GM12878 (cell line): ENCODE measurements around the gene LIMCH1. TPM values are rescaled to one million over a fixed set of nuclear protein-coding genes. Genes with fewer than 3 reads are reported as not detected.

ENCODE experiments used
- ATAC-seq: fragments of 200-7000 bp; cut with Tn5 transposase; 3 replicates; pipeline ENCODE4 v1.9.1; 2020; ENCODE audit warnings: mild to moderate bottlenecking, moderate library complexity
- BruUV-seq: library from RNA; stranded (reverse); fragments of 400-500 nt; replicated peaks from 2 replicates; lab custom pipeline; 2021; lab: Mats Ljungman, UMichigan
- CTCF ChIA-PET: fragments of 300-600 bp; sonication (Branson Sonifier 250); formaldehyde crosslinking; extraction: SDS; loops from one replicate; lab custom pipeline; 2021; ENCODE audit warnings: inconsistent platforms; lab: Yijun Ruan, JAX
- POLR2A ChIA-PET: fragments of 350-600 bp; formaldehyde crosslinking; extraction: SDS; loops from one replicate; lab custom pipeline; 2021; ENCODE audit warnings: inconsistent platforms; lab: Charles Lee
- RAD21 ChIA-PET: fragments of 300-600 bp; sonication (Branson Sonifier 250); formaldehyde crosslinking; loops from one replicate; lab custom pipeline; 2023; ENCODE audit warnings: antibody characterized with exemption; ENCODE audit not compliant: unreplicated experiment; lab: Charles Lee
- SMC1A ChIA-PET: fragments of 300-600 bp; sonication (Branson Sonifier 250); formaldehyde crosslinking; loops from one replicate; lab custom pipeline; 2023; ENCODE audit not compliant: unreplicated experiment, uncharacterized antibody; lab: Charles Lee
- DNase-seq: peaks from one replicate; pipeline ENCODE4 v3.0.0-alpha.2; 2011; ENCODE audit warnings: low read depth, low spot score
- FAIRE-seq: peaks from 3 replicates; lab custom pipeline; 2011; peaks lifted over from hg19 to GRCh38; lab: Jason Lieb, UNC
- H2AFZ ChIP-seq: 2 replicates; pipeline ENCODE4 v1.6.0; 2011; ENCODE audit warnings: low read depth, low read length, control low read depth; ENCODE audit not compliant: control insufficient read depth
- H3K27ac ChIP-seq: 2 replicates; pipeline ENCODE4 v1.5.1; 2011; ENCODE audit warnings: control low read depth; ENCODE audit not compliant: control insufficient read depth, insufficient read depth
- H3K27me3 ChIP-seq, 2 experiments: replicated peaks in 1 of 2; 2 replicates each; pipeline versions ENCODE4 v1.6.0 to v1.6.1; 2011; ENCODE audit warnings: low read length in 1 of 2; ENCODE audit not compliant: control insufficient read depth in 2 of 2, insufficient read depth in 2 of 2
- H3K36me3 ChIP-seq, 2 experiments: 2 replicates each; pipeline ENCODE4 v1.5.1; 2011; ENCODE audit warnings: low read length in 1 of 2; ENCODE audit not compliant: control insufficient read depth in 2 of 2, insufficient read depth in 2 of 2
- H3K4me1 ChIP-seq: 2 replicates; pipeline ENCODE4 v1.6.1; 2011; ENCODE audit warnings: mild to moderate bottlenecking, low read length, moderate library complexity, mixed read lengths; ENCODE audit not compliant: control insufficient read depth, insufficient read depth
- H3K4me2 ChIP-seq: 2 replicates; pipeline ENCODE4 v1.6.0; 2011; ENCODE audit warnings: control low read depth; ENCODE audit not compliant: control insufficient read depth, insufficient read depth
- H3K4me3 ChIP-seq: fragments of 200-600 bp; sonication (generic); 2 replicates; pipeline ENCODE4 v1.5.1; 2016
- H3K79me2 ChIP-seq: 2 replicates; pipeline ENCODE4 v1.6.0; 2011; ENCODE audit warnings: low read length; ENCODE audit not compliant: control insufficient read depth, insufficient read depth
- H3K9ac ChIP-seq: 2 replicates; pipeline ENCODE4 v1.8.0; 2011; ENCODE audit warnings: low read length, control low read depth, mixed read lengths; ENCODE audit not compliant: control insufficient read depth, insufficient read depth
- H3K9me3 ChIP-seq: replicated peaks from 3 replicates; pipeline ENCODE4 v1.5.1; 2011; ENCODE audit warnings: mild to moderate bottlenecking, low read length; ENCODE audit not compliant: control insufficient read depth, insufficient read depth
- H4K20me1 ChIP-seq: 2 replicates; pipeline ENCODE4 v1.6.0; 2011; ENCODE audit not compliant: control insufficient read depth, insufficient read depth
- CBX3 ChIP-seq: fragments of 200-600 bp; sonication (generic); IDR thresholded peaks from 2 replicates; pipeline ENCODE4 v1.6.1; 2016; ENCODE audit warnings: low read depth, borderline replicate concordance
- JUND ChIP-seq: IDR thresholded peaks from 2 replicates; pipeline ENCODE4 v1.6.1; 2012; ENCODE audit warnings: low read depth, mild to moderate bottlenecking, low read length, improper control_type of control experiment, moderate library complexity
- NFIC ChIP-seq: IDR thresholded peaks from 2 replicates; pipeline ENCODE4 v1.6.1; 2012; ENCODE audit warnings: low read depth, mild to moderate bottlenecking, inconsistent platforms, low read length, moderate library complexity
- NR2C2 ChIP-seq: IDR thresholded peaks from 2 replicates; pipeline ENCODE4 v1.6.1; 2011; ENCODE audit warnings: borderline replicate concordance, low read depth; ENCODE audit not compliant: control insufficient read depth, insufficient read length
- RCOR1 ChIP-seq: conservative IDR thresholded peaks from 2 replicates; pipeline ENCODE4 v1.6.1; 2012; ENCODE audit warnings: low read depth, low read length, improper control_type of control experiment
- RUNX3 ChIP-seq: IDR thresholded peaks from 2 replicates; pipeline ENCODE4 v1.6.1; 2012; ENCODE audit warnings: low read length, inconsistent platforms
- SPI1 ChIP-seq: IDR thresholded peaks from 2 replicates; pipeline ENCODE4 v1.6.1; 2011; ENCODE audit warnings: low read depth, mild to moderate bottlenecking, low read length, moderate library complexity, borderline replicate concordance; ENCODE audit not compliant: insufficient read depth
- SREBF1 ChIP-seq: IDR thresholded peaks from 2 replicates; pipeline ENCODE4 v1.6.1; 2012; ENCODE audit warnings: mild to moderate bottlenecking, low read length
- STAT1 ChIP-seq: fragments of 450-650 bp; conservative IDR thresholded peaks from 2 replicates; pipeline ENCODE4 v1.6.1; 2014; ENCODE audit warnings: antibody characterized with exemption, mild to moderate bottlenecking
- USF1 ChIP-seq: IDR thresholded peaks from 2 replicates; pipeline ENCODE4 v1.6.1; 2011; ENCODE audit warnings: borderline replicate concordance, low read depth, mild to moderate bottlenecking, moderate library complexity, mixed read lengths, low read length; ENCODE audit not compliant: insufficient read depth; ENCODE audit errors: extremely low read length
- YBX1 ChIP-seq: fragments of 450-650 bp; IDR thresholded peaks from 2 replicates; pipeline ENCODE4 v1.6.1; 2016; ENCODE audit warnings: antibody characterized with exemption
- WGBS: methylation state at CpG from one replicate; pipeline ENCODE4 v1.1.6; 2016; ENCODE audit warnings: low lambda C conversion rate; ENCODE audit not compliant: insufficient replicate concordance, insufficient coverage; ENCODE audit errors: missing lambda C conversion rate; 5-methylcytosine and 5-hydroxymethylcytosine counted together
- in situ Hi-C: fragments of 300-500 bp; cut with MboI; formaldehyde crosslinking; loops from 9 replicates; pipeline ENCODE4 v1.14.3; 2018; ENCODE audit warnings: mixed read lengths
- intact Hi-C: fragments of 100-400 bp; cut with micrococcal nuclease; formaldehyde crosslinking; loops from one replicate; pipeline ENCODE4 v1.14.2; 2022; ENCODE audit not compliant: unreplicated experiment
- polyA plus RNA-seq, 11 experiments: library from polyadenylated mRNA; depleted of rRNA in 4 of 11; unstranded in 6 of 11; stranded (reverse) in 5 of 11; fragments of >200 nt; fragmentation: Nextera tagmentation in 4 of 11; fragmentation: Illumina TruSeq in 1 of 11; extraction: Ambion mirVana in 4 of 11; extraction: Trizol in 1 of 11; gene quantifications; 1 replicate in 1 of 11; 2 replicates in 10 of 11; pipeline versions ENCODE4 v1.2.1 to v1.2.3, GENCODE V29; 2011 to 2016; ENCODE audit warnings: inconsistent platforms in 2 of 11, missing spikeins in 2 of 11, low read depth in 1 of 11
- total RNA-seq, 4 experiments: library from RNA; depleted of rRNA in 3 of 4; stranded (reverse); fragments of >200 nt in 3 of 4; fragmentation: Illumina TruSeq in 1 of 4; extraction: Trizol in 1 of 4; gene quantifications; 2 replicates each; pipeline versions ENCODE4 v1.2.1 to v1.2.3, GENCODE V29; 2013 to 2021

LIMCH1 gene
- total and polyA plus RNA-seq, 10 of the 15 experiments (the other 5 are each of a cell fraction or from before 2014, with no cell fraction given): 0.07 to 0.15 TPM; not detected in 8

- H3K27me3 ChIP-seq: no peaks in the 10 kb centered on the region; a peak in 1 of 4 replicates
- RAD21 ChIA-PET: no interaction called here
- H3K4me1 ChIP-seq: no peaks in the 10 kb centered on the region
- no peak overlapping the region for H3K9ac ChIP-seq
- no peak for TF ChIP-seq YBX1
- no peak for TF ChIP-seq CBX3
- TF ChIP-seq SPI1: no peak
- intact Hi-C loops: no loop called here
- CTCF ChIA-PET: no interaction called here
- in situ Hi-C loops: no loop called here
- SMC1A ChIA-PET: no interaction called here
- no peaks in the 10 kb centered on the region for H3K9me3 ChIP-seq
- no peak for DNase-seq
- POLR2A ChIA-PET: no interaction called here
- no peak for ATAC-seq
- no peak overlapping the region for H3K27ac ChIP-seq
- no peaks in the 10 kb centered on the region for H3K79me2 ChIP-seq
- H2AFZ ChIP-seq: no peak overlapping the region
- H3K4me2 ChIP-seq: no peak overlapping the region
- BruUV-seq: no TSS peak
- WGBS: 53% methylated on average over 15 of the region's 15 CpGs
- no peak overlapping the region for H3K4me3 ChIP-seq
- FAIRE-seq: no peak
- no peaks in the 10 kb centered on the region for H3K36me3 ChIP-seq
- no peaks in the 10 kb centered on the region for H4K20me1 ChIP-seq
Measured at GRCh38 chr4:41613386-41613785, 75.4 kb downstream of the LIMCH1 start.

- Histone ChIP-seq H3K9me3 (no peaks in the 10 kb centered on the region), H3K4me3 (no peak overlapping the region), H4K20me1 (no peaks in the 10 kb centered on the region), H3K4me2 (no peak overlapping the region), H3K4me1 (no peaks in the 10 kb centered on the region)
- RAD21 ChIA-PET: no interaction called here
- no peak for ATAC-seq
- DNase-seq: no peak
- FAIRE-seq: no peak
- SMC1A ChIA-PET: no interaction called here
- TF ChIP-seq RUNX3 (no peak), USF1 (no peak), RCOR1 (no peak), NFIC (no peak), NR2C2 (no peak), SREBF1 (no peak), STAT1 (no peak), JUND (no peak)
- TF ChIP-seq, all 136 proteins: peak for 0
- intact Hi-C loops: no loop called here
- in situ Hi-C loops: no loop called here
- Histone ChIP-seq H3K27ac (no peak overlapping the region), H3K9ac (no peak overlapping the region), H2AFZ (no peak overlapping the region), H3K27me3 (no peaks in the 10 kb centered on the region; a peak in 1 of 4 replicates), H3K36me3 (no peaks in the 10 kb centered on the region), H3K79me2 (no peaks in the 10 kb centered on the region)
- CTCF ChIA-PET: no interaction called here
- no TSS peak for BruUV-seq
- 5% methylated on average over 1 of the region's 1 CpG for WGBS
- POLR2A ChIA-PET: no interaction called here
Measured at GRCh38 chr4:41613821-41614220, 75.9 kb downstream of the LIMCH1 start.
